ENCODE measurements around the gene SPTBN5.

Gene SPTBN5

GRCh38 chr15:41847206-41847605 is 46.6 kb downstream of the SPTBN5 start:
- DNase-seq (no peak), ATAC-seq (no peak)

GRCh38 chr15:41844814-41845213 is 49.0 kb downstream of the SPTBN5 start:
- DNase-seq = no peak
- no peak for ATAC-seq

DNA sequence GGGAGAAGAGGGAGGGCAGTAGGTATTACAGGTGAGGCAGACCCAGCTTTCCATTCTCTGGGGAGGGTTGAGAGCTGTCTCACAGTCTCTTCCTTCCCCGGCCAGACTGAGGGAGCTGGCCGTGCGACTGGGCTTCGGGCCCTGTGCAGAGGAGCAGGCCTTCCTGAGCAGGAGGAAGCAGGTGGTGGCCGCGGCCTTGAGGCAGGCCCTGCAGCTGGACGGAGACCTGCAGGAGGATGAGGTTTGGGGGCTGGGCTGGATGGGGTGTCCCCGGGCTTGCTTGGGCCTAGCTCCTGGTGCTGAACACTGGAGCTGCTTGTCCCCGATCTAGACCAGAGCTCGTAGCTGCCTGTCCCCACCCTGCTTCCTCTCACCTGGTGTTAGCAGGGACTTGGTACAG is 50.3 kb downstream of the SPTBN5 start:
- ATAC-seq (no peak), DNase-seq (no peak)

- no peak for ATAC-seq
- no peak for DNase-seq
Observed at GRCh38 chr15:41842229-41842628, 51.6 kb downstream of the SPTBN5 start.

DNA sequence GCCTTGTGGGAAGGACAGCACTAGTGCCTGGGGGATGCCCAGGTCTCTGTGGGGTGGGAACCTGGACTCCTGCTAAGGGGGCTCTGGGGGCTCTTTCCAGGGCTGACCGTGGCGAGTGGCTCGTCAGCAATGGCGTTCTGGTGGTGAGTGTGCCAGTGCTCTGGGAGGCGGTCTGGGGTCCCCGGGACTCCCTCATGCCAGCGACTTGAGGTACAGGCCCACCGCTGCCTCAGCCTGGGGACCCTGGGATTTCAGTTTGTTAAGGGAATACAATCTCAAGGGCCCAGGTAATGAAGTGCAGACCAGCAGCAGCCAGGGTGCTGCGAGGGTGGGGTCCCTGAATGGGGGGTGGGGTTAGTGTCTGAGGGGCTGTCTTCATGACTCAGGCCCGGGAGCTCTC is 52.7 kb downstream of the SPTBN5 start:
- DNase-seq (no peak), ATAC-seq (no peak)

DNA sequence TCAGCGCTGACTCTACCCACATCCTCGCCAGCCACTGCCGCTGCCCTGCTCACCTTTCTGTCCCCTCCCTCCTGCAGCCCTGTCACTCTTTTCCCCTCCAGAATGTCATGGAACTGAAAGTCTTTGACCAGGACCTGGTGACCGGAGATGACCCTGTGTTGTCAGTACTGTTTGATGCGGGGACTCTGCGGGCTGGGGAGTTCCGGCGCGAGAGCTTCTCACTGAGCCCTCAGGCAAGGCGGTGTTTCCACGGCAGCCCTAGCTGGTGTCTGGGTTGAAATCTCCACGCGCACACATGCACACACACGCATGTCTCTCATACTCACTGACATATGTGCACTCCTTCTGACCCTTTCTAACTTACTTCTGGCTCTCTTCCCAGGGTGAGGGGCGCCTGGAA is 53.2 kb downstream of the SPTBN5 start:
- ATAC-seq = no peak
- no peak for DNase-seq

GRCh38 chr15:41839781-41840491 is 53.9 kb downstream of the SPTBN5 start:
- no peak for DNase-seq
- no peak for ATAC-seq

- ATAC-seq (no peak), DNase-seq (no peak)
Observed at GRCh38 chr15:41838400-41838897, 55.4 kb downstream of the SPTBN5 start, which contains the start of gene PLA2G4B. Gene PLA2G4B, plus strand, starts transcription at chr15:41838847. Its CDS starts 67 bp downstream, at chr15:41838914.

GRCh38 chr15:41836713-41837454 is 57.0 kb downstream of the SPTBN5 start:
- no peak for DNase-seq
- ATAC-seq = no peak

GRCh38 chr15:41836073-41836472 is 57.8 kb downstream of the SPTBN5 start:
- no peak for ATAC-seq
- no peak for DNase-seq

DNA sequence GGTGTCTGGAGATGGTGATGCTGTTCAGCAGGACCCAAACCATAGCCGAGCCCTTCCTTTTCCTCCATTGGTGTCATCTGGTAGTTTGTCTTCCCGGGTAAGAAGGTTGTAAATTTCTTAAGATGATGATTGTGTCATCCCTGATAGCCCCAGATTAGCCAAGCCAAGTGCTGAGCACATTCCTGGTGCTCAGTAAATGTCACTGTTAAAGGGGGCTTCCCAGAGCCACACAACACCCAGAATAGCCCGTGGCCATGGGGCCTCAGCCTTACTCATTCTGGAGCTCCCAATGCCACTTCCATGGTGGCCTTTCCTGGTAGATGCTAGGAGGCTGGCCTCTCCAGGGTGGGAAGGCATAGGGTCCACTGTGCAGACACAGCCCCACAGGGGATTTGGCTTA is 59.8 kb downstream of the SPTBN5 start:
- DNase-seq (no peak), ATAC-seq (no peak)

- no peak for DNase-seq
- ATAC-seq = peak; percentile 12
Observed at GRCh38 chr15:41832875-41833274, 61.0 kb downstream of the SPTBN5 start.

DNA sequence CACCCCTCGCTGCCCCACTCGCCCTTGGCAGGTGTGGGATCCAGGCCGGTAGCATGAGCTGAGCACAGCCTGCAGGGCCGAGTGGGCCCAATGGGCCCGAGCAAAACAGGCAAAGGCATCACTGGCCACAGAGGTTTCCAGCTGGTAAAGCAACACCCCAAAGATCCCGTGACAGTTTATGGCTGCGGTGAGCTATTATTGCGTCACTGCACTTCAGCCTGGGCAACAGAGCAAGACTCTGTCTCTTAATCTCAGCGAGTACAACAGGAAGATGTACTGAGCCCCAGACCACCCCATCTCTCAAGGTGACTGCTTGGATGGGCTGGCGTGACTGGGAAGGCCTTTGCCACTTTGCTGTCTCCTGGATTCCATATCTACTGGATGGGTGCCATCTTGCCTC is 61.6 kb downstream of the SPTBN5 start:
- DNase-seq (no peak), ATAC-seq (no peak)

DNA sequence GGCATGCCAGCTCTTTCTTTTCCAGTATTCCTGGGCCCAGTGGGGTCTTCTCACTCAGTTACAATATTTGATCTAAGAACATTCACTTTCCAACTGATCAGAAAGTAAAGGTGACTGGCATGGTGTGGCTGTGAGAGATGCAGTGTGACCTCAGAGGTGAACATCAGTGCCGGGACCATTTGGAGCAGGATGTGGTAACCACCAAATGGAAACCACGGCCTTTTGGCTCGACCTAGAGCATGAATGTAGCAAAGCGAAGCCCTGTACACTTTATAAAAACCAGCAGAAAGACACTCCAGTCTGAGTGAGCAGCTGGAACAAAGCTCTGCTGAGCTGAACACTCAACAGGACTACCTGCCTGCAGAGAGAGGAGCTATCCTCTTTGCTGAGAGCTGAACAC is 62.6 kb downstream of the SPTBN5 start:
- DNase-seq = peak; percentile 54
- ATAC-seq = peak; percentile 64

- ATAC-seq (no peak), DNase-seq (no peak)
Observed at GRCh38 chr15:41829959-41830646, 63.8 kb downstream of the SPTBN5 start.

DNA sequence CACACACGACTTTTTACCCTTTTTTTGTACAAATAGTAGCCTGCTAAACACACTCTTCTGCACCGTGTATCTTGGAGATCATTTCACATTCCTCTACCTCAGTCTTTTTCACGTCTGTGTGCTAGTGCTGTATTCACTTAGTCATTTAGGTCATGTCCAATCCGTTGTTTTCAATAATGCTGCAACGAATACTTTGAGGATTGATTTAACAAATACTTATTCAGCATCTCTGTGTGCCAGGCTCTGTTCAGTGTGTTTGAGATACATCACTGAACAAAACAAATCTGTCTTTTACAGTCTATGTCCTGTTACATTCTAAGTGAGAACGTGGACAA is 65.1 kb downstream of the SPTBN5 start:
- no peak for ATAC-seq
- no peak for DNase-seq

- peak; percentile 99 for DNase-seq
- peak; percentile 93 for ATAC-seq
Observed at GRCh38 chr15:41827880-41828806, 65.7 kb downstream of the SPTBN5 start, which contains the start of gene JMJD7. Gene JMJD7, plus strand, starts transcription at chr15:41828092. Its CDS starts 33 bp downstream, at chr15:41828125.

DNA sequence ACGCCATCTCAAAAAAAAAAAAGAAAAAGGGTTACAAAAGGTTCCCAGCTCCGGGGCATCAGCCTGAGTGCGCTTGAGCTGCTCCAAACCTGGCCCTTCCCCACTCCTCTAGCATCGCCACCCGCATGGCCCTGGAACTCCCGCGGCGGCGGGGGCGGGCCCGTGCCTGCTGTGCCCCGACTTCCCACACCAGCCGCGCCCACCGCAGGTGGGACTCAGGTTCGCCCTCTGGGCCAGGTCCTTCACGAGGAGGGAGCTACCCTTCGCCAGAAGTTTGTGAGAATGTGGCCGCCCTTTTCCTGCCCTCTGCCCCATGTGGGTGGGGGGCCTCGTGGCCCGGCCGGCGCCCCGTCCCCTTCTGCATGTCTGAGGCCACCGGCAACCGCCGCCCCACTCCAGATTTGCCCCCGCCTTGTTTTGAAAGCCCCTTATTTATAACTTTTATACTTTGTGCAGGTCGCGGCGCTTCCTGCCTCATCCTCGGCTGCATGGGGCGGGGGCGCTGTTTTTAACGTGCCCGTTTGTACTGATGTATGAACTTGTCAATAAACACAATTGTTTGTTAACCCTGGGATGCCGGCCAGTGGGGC is 66.5 kb downstream of the SPTBN5 start:
- DNase-seq (peak; percentile 37), ATAC-seq (no peak)

DNA sequence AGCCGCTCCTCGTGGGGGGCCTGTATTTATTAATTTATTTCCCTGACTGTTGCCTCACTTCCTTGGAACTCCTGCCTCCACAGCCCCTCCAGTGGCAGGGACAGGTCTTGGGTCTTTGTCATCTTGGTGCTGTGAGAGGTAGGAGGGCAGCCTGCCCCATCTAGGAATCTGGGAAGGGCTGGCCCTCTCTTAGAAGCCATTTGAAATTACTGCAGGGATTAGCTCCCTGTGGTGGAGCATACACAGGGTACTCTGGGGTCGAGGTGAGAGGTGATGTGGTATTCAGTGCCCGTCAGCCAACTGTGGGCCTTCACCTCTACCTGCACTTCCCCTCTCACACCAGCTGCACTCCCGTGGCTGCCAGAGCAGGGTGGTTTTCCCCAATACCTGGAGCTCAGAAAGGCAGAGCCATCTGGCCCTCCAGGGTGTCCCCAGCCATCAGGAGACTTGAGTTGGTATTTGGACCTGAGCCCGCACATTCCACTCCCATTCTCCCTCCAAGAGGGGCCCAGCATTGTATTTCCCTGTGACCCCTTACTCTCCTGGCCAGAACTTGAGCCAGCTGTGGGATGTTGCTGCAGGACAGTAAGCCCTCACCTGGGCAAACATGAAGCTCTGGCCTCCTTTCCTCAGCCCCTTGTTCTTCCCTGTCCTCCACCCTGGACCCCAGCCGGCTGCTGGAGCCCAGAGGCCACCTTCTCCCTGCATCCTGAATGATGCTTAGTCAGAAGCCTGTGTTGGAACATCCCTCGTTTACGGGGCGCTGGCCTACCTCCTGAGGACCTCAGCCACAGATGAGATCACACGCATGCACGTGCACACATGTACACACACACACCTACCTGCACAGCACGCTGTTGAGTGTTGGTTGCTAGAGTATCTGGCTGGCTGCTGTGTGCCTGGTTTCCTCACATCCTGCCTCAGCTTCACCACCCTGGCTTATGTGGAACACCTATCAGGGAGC is 68.0 kb downstream of the SPTBN5 start:
- ATAC-seq = no peak
- no peak for DNase-seq

GRCh38 chr15:41825145-41825544 is 68.7 kb downstream of the SPTBN5 start:
- no peak for DNase-seq

More at GRCh38 chr15:41825145-41825544, 68.7 kb downstream of the SPTBN5 start:
- ATAC-seq = no peak

All from stimulated activated naive CD8-positive, alpha-beta T cell treated with anti-CD3 and anti-CD28 coated beads, Interleukin-15, Interleukin-2, amounts not matched to agents 100 U/mL and 50 U/mL, for 24 hours (primary cell).